ENCODE results near the gene RNASE13. TPM values are rescaled to one million over a fixed set of nuclear protein-coding genes. Genes with fewer than 3 reads are reported as not detected.

The RNASE13 gene
- polyA plus RNA-seq, 1 experiment, result not detected

DNA sequence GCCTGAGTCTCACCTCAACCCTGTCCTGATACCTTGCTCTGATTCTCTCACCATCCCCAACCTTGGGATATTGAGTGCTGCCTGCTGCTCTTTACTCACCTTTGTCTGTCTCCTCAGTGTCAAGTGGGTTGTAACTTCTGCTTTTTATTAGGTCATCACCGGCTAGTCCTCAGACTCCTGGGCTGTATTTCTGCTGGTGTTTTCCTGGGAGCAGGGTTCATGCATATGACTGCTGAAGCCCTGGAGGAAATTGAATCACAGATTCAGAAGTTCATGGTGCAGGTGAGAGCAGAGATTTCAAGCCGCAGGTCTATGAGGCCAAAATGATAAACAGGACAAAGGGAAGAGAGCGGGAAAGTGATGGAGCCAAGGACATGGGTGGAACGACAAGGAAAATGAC lies 35.0 kb downstream of the RNASE13 start:
- H3K27ac ChIP-seq (ENCODE audit: low read depth, low read length), result no peak overlapping the region
- CTCF ChIA-PET, result interaction anchor here (1.7 to 7.7 kb wide), 4 partner anchors 15 to 104 kb away, joined by 5 to 55 read pairs (median 32); no protein-coding TSS in a partner anchor
- H3K4me3 ChIP-seq (ENCODE audit: low read depth, low read length), result no peak overlapping the region
- POLR2A ChIA-PET, result no interaction called here
- H3K9me3 ChIP-seq (ENCODE audit: control insufficient read depth, insufficient read depth, low read length), result no peaks in the 10 kb centered on the region
- no peaks in the 10 kb centered on the region for H3K27me3 ChIP-seq (ENCODE audit: control insufficient read depth, insufficient read depth, low read length)
- TF ChIP-seq, protein P1, sequence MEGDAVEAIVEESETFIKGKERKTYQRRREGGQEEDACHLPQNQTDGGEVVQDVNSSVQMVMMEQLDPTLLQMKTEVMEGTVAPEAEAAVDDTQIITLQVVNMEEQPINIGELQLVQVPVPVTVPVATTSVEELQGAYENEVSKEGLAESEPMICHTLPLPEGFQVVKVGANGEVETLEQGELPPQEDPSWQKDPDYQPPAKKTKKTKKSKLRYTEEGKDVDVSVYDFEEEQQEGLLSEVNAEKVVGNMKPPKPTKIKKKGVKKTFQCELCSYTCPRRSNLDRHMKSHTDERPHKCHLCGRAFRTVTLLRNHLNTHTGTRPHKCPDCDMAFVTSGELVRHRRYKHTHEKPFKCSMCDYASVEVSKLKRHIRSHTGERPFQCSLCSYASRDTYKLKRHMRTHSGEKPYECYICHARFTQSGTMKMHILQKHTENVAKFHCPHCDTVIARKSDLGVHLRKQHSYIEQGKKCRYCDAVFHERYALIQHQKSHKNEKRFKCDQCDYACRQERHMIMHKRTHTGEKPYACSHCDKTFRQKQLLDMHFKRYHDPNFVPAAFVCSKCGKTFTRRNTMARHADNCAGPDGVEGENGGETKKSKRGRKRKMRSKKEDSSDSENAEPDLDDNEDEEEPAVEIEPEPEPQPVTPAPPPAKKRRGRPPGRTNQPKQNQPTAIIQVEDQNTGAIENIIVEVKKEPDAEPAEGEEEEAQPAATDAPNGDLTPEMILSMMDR (IDR thresholded peaks at IDR 0.05; ENCODE audit: low read depth, low read length), result no peak
- no peak for DNase-seq (ENCODE audit: low read depth, low spot score)

DNA sequence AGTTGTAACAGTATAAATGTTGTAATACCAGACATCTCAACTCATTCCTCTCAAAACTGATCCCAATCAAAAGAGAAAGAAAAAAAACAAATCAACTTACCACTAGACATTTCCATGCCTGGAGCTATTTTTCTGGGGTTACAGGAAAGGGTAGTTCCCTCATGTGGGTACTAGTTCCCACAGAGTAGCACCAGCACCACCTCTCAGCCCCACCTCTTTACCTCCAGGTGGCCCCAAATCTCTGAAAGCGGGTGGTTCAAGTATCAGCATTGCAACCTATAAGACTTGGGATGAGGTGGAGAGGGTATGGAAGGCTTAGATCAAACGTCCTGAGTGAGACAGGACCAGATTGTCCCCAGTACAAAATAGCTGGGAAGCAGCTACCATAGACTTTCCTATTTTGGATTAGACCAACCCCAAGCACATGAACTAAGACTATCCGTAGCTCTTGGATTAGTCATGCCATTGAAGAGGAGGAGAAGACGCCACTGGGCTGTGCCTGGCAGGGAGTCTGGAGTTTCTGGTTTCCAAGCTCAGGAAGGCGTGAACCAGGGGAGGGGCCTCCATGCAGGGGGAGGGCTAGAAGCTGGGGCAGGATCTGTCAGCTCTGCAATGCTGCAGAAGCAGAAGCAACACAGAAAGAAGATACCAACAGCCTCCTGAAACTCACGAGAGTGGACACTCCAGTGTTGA lies 35.8 kb downstream of the RNASE13 start, which contains the start of gene SLC39A2:
Gene SLC39A2 (plus strand): TSS at position 620 of the 693 bp plus-strand sequence. CDS start 154 bp downstream, outside the sequence.
- H3K4me3 ChIP-seq (ENCODE audit: low read depth, low read length), result no peak within 1 kb of the TSS
- H3K27ac ChIP-seq (ENCODE audit: low read depth, low read length), result no peak within 1 kb of the TSS
- no peaks in the 10 kb centered on the region for H3K27me3 ChIP-seq (ENCODE audit: control insufficient read depth, insufficient read depth, low read length)
- H3K9me3 ChIP-seq (ENCODE audit: control insufficient read depth, insufficient read depth, low read length), result no peaks in the 10 kb centered on the region
- ChIA-PET POLR2A (no interaction called here), CTCF (interaction anchor here (0.5 to 7.7 kb wide), 6 partner anchors 10 to 105 kb away, joined by 3 to 55 read pairs (median 11); no protein-coding TSS in a partner anchor)
- no peak for DNase-seq (ENCODE audit: low read depth, low spot score)
- TF ChIP-seq, protein P1 (IDR thresholded peaks at IDR 0.05; ENCODE audit: low read depth, low read length), result no peak

DNA sequence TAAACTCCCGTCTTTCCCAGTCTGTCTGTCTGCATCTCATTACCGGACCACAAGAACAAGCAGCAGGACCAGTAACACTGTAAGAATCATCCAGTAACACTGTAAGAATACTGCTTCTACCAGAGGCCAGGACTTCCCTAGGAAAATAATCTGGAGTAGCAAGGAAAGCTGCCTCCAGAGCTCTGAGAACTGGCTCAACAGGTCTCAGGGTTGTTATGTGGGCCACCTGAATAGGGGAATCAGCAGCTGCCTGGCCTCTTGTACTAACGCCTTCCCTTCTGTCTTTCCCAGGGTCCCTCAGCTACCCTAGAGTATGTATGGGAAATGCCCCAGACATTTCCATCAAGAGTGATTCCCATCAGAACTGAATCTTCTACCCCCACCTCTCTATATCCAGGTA lies 36.5 kb downstream of the RNASE13 start:
- ChIA-PET CTCF (interaction anchor here (1.3 to 7.7 kb wide), 5 partner anchors 10 to 106 kb away, joined by 3 to 55 read pairs (median 19); no protein-coding TSS in a partner anchor), POLR2A (no interaction called here)
- TF ChIP-seq, protein P1 (IDR thresholded peaks at IDR 0.05; ENCODE audit: low read depth, low read length), result no peak
- Histone ChIP-seq H3K27me3 (ENCODE audit: control insufficient read depth, insufficient read depth, low read length) (no peaks in the 10 kb centered on the region), H3K9me3 (ENCODE audit: control insufficient read depth, insufficient read depth, low read length) (no peaks in the 10 kb centered on the region), H3K4me3 (ENCODE audit: low read depth, low read length) (no peak overlapping the region), H3K27ac (ENCODE audit: low read depth, low read length) (no peak overlapping the region)
- no peak for DNase-seq (ENCODE audit: low read depth, low spot score)

DNA sequence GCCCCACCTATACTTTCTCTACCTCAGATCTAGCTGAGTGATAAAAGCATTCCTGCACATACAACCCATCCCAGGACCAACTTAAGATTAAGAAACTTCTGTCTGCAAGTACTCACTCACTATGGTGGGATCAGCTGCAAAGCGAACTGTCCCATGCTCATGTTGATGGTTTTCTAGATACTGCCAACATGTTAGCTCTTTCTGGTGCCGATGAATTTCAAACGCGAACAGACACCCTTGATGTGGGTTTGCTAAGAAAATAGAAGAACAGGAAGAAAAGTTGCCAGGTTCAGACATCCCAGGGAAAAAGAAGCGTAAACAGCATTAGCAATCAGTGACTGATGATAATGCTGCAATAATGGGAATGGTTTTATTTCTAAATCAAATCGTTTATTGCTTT lies 37.0 kb downstream of the RNASE13 start:
- Histone ChIP-seq H3K9me3 (ENCODE audit: control insufficient read depth, insufficient read depth, low read length) (no peaks in the 10 kb centered on the region), H3K4me3 (ENCODE audit: low read depth, low read length) (no peak overlapping the region), H3K27ac (ENCODE audit: low read depth, low read length) (no peak overlapping the region), H3K27me3 (ENCODE audit: control insufficient read depth, insufficient read depth, low read length) (no peaks in the 10 kb centered on the region)
- TF ChIP-seq, protein P1 (IDR thresholded peaks at IDR 0.05; ENCODE audit: low read depth, low read length), result no peak
- DNase-seq (ENCODE audit: low read depth, low spot score), result no peak
- CTCF ChIA-PET, result interaction anchor here (0.6 to 7.7 kb wide), 8 partner anchors 8 to 140 kb away, joined by 3 to 55 read pairs (median 6); no protein-coding TSS in a partner anchor
- POLR2A ChIA-PET, result interaction anchor here (0.5 kb wide), 1 partner anchor 22 kb away, joined by 3 read pairs; no protein-coding TSS in a partner anchor

DNA sequence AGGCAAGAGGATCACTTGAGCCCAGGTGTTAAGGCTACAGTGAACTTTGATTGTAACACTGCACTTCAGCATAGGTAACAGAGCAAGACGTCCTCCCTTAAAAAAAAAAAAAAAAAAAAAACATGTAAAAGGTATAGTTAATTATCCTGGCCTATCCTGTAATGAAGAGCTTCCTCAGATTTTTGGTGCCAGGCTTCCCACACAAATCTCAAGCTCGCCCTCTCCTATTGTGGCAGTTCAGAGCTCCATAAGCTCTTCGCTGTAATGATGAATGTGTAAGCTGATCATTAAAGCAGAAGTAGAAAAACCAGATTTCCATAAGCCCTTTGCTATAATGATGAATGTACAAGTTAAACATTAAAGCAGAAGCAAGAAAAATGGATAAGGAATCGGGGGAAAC lies 37.5 kb downstream of the RNASE13 start:
- TF ChIP-seq, protein P1 (IDR thresholded peaks at IDR 0.05; ENCODE audit: low read depth, low read length), result no peak
- CTCF ChIA-PET, result interaction anchor here (0.6 to 7.7 kb wide), 8 partner anchors 8 to 140 kb away, joined by 3 to 55 read pairs (median 6); no protein-coding TSS in a partner anchor
- Histone ChIP-seq H3K9me3 (ENCODE audit: control insufficient read depth, insufficient read depth, low read length) (no peaks in the 10 kb centered on the region), H3K4me3 (ENCODE audit: low read depth, low read length) (no peak overlapping the region), H3K27me3 (ENCODE audit: control insufficient read depth, insufficient read depth, low read length) (no peaks in the 10 kb centered on the region), H3K27ac (ENCODE audit: low read depth, low read length) (no peak overlapping the region)
- POLR2A ChIA-PET, result interaction anchor here (0.5 kb wide), 1 partner anchor 22 kb away, joined by 3 read pairs; no protein-coding TSS in a partner anchor
- no peak for DNase-seq (ENCODE audit: low read depth, low spot score)

Measured in AG04450 (cell line).